Measurements from ENCODE around the gene AIG1. TPM values are rescaled to one million over a fixed set of nuclear protein-coding genes. Genes with fewer than 3 reads are reported as not detected.

Gene AIG1
- total RNA-seq, 1 donor from 2014 or later = 35.2 TPM

GRCh38 chr6:143348531-143348930 is 287.8 kb downstream of the AIG1 start:
- no peaks in the 10 kb centered on the region for H4K20me1 ChIP-seq (ENCODE audit: insufficient read depth, low read length)
- H3K27me3 Mint-ChIP-seq (ENCODE audit: low read depth, unreplicated experiment) = no peaks in the 10 kb centered on the region
- FAIRE-seq (no peak), DNase-seq (ENCODE audit: low read depth) (no peak)
- no peak overlapping the region for H3K27ac ChIP-seq (ENCODE audit: low read depth, low read length)
- H3K27me3 ChIP-seq (ENCODE audit: insufficient read depth, low read length) = no peaks in the 10 kb centered on the region
- H3K4me2 ChIP-seq (ENCODE audit: low read length) = no peak overlapping the region
- H3K36me3 ChIP-seq (ENCODE audit: insufficient read depth, low read length) = no peaks in the 10 kb centered on the region
- no peaks in the 10 kb centered on the region for H3K79me2 ChIP-seq (ENCODE audit: insufficient read depth, low read length)
- no peak overlapping the region for H3K27ac Mint-ChIP-seq (ENCODE audit: unreplicated experiment)
- no peaks in the 10 kb centered on the region for H3K9me3 ChIP-seq (ENCODE audit: insufficient read depth, low read depth, low read length)
- H3K36me3 Mint-ChIP-seq (ENCODE audit: low read depth, unreplicated experiment) = no peaks in the 10 kb centered on the region
- no peak overlapping the region for H2AFZ ChIP-seq (ENCODE audit: low read depth, low read length)
- H3K4me3 ChIP-seq (ENCODE audit: insufficient read depth, low read depth, low read length) = no peak overlapping the region
- H3K4me1 Mint-ChIP-seq (ENCODE audit: low read depth, unreplicated experiment) = no peaks in the 10 kb centered on the region
- H3K9ac ChIP-seq (ENCODE audit: low read length) = no peak overlapping the region
- no peak overlapping the region for H3K4me3 Mint-ChIP-seq (ENCODE audit: unreplicated experiment)
- no peaks in the 10 kb centered on the region for H3K4me1 ChIP-seq (ENCODE audit: insufficient read depth, low read length)
- no peak for TF ChIP-seq CTCF (IDR thresholded peaks at IDR 0.05; ENCODE audit: insufficient read depth, low read depth, low read length)
- TF ChIP-seq EZH2 (IDR thresholded peaks at IDR 0.05; ENCODE audit: insufficient read depth, low read length) = no peak
- H3K9me3 Mint-ChIP-seq (ENCODE audit: unreplicated experiment) = peaks cover 2% of the 10 kb centered on the region

- Histone ChIP-seq H3K4me3 (ENCODE audit: insufficient read depth, low read depth, low read length) (no peak overlapping the region), H3K9me3 (ENCODE audit: insufficient read depth, low read depth, low read length) (no peaks in the 10 kb centered on the region), H3K4me1 (ENCODE audit: insufficient read depth, low read length) (no peaks in the 10 kb centered on the region), H3K9ac (ENCODE audit: low read length) (no peak overlapping the region), H3K36me3 (ENCODE audit: insufficient read depth, low read length) (no peaks in the 10 kb centered on the region), H3K27ac (ENCODE audit: low read depth, low read length) (no peak overlapping the region), H3K27me3 (ENCODE audit: insufficient read depth, low read length) (no peaks in the 10 kb centered on the region), H3K4me2 (ENCODE audit: low read length) (no peak overlapping the region), H2AFZ (ENCODE audit: low read depth, low read length) (no peak overlapping the region), H4K20me1 (ENCODE audit: insufficient read depth, low read length) (no peaks in the 10 kb centered on the region), H3K79me2 (ENCODE audit: insufficient read depth, low read length) (no peaks in the 10 kb centered on the region)
- FAIRE-seq (no peak), DNase-seq (ENCODE audit: low read depth) (no peak)
- H3K4me1 Mint-ChIP-seq (ENCODE audit: low read depth, unreplicated experiment) = no peaks in the 10 kb centered on the region
- no peak overlapping the region for H3K27ac Mint-ChIP-seq (ENCODE audit: unreplicated experiment)
- peaks cover 4% of the 10 kb centered on the region for H3K9me3 Mint-ChIP-seq (ENCODE audit: unreplicated experiment)
- no peak overlapping the region for H3K4me3 Mint-ChIP-seq (ENCODE audit: unreplicated experiment)
- no peaks in the 10 kb centered on the region for H3K27me3 Mint-ChIP-seq (ENCODE audit: low read depth, unreplicated experiment)
- no peaks in the 10 kb centered on the region for H3K36me3 Mint-ChIP-seq (ENCODE audit: low read depth, unreplicated experiment)
- no peak for TF ChIP-seq CTCF (IDR thresholded peaks at IDR 0.05; ENCODE audit: insufficient read depth, low read depth, low read length)
- no peak for TF ChIP-seq EZH2 (IDR thresholded peaks at IDR 0.05; ENCODE audit: insufficient read depth, low read length)
Measured at GRCh38 chr6:143349530-143349929, 288.8 kb downstream of the AIG1 start.

GRCh38 chr6:143356101-143356880 is 295.6 kb downstream of the AIG1 start:
- H3K4me2 ChIP-seq (ENCODE audit: low read length) = no peak overlapping the region
- no peaks in the 10 kb centered on the region for H3K27me3 ChIP-seq (ENCODE audit: insufficient read depth, low read length)
- H3K36me3 ChIP-seq (ENCODE audit: insufficient read depth, low read length) = no peaks in the 10 kb centered on the region
- H2AFZ ChIP-seq (ENCODE audit: low read depth, low read length) = no peak overlapping the region
- no peaks in the 10 kb centered on the region for H3K79me2 ChIP-seq (ENCODE audit: insufficient read depth, low read length)
- H4K20me1 ChIP-seq (ENCODE audit: insufficient read depth, low read length) = no peaks in the 10 kb centered on the region
- FAIRE-seq = no peak
- H3K4me1 ChIP-seq (ENCODE audit: insufficient read depth, low read length) = no peaks in the 10 kb centered on the region
- no peak for DNase-seq (ENCODE audit: low read depth)
- Mint-ChIP-seq H3K27ac (ENCODE audit: unreplicated experiment) (no peak overlapping the region), H3K4me1 (ENCODE audit: low read depth, unreplicated experiment) (no peaks in the 10 kb centered on the region), H3K9me3 (ENCODE audit: unreplicated experiment) (peaks cover 4% of the 10 kb centered on the region), H3K27me3 (ENCODE audit: low read depth, unreplicated experiment) (no peaks in the 10 kb centered on the region), H3K4me3 (ENCODE audit: unreplicated experiment) (no peak overlapping the region), H3K36me3 (ENCODE audit: low read depth, unreplicated experiment) (no peaks in the 10 kb centered on the region)
- no peak overlapping the region for H3K4me3 ChIP-seq (ENCODE audit: insufficient read depth, low read depth, low read length)
- H3K9me3 ChIP-seq (ENCODE audit: insufficient read depth, low read depth, low read length) = no peaks in the 10 kb centered on the region
- TF ChIP-seq EZH2 (IDR thresholded peaks at IDR 0.05; ENCODE audit: insufficient read depth, low read length) (no peak), CTCF (IDR thresholded peaks at IDR 0.05; ENCODE audit: insufficient read depth, low read depth, low read length) (no peak)
- no peak overlapping the region for H3K9ac ChIP-seq (ENCODE audit: low read length)
- no peak overlapping the region for H3K27ac ChIP-seq (ENCODE audit: low read depth, low read length)
